PC-3 (cell line): ENCODE measurements around the gene MAN2C1. TPM values are rescaled to one million over a fixed set of nuclear protein-coding genes. Genes with fewer than 3 reads are reported as not detected.
"Not testable (repeated sequence)": the region's sequence is repeated elsewhere in the genome, so short reads cannot be mapped to it uniquely, and the experiment has no call there.

ENCODE experiments used
- ATAC-seq: fragments of 200-7000 bp; cut with Tn5 transposase; 2 replicates; pipeline ENCODE4 v1.9.1; 2020; ENCODE audit warnings: mild to moderate bottlenecking, moderate library complexity
- BruUV-seq: library from RNA; stranded (reverse); fragments of 400-500 nt; replicated peaks from 2 replicates; lab custom pipeline; 2021; lab: Mats Ljungman, UMichigan
- CTCF ChIA-PET: fragments of 300-600 bp; sonication (Branson Sonifier 250); formaldehyde crosslinking; loops from one replicate; lab custom pipeline; 2022; ENCODE audit warnings: antibody characterized with exemption; lab: Charles Lee
- POLR2A ChIA-PET: fragments of 300-600 bp; sonication (Branson Sonifier 250); formaldehyde crosslinking; loops from one replicate; lab custom pipeline; 2022; ENCODE audit warnings: antibody characterized with exemption; ENCODE audit not compliant: unreplicated experiment; lab: Charles Lee
- DNase-seq: peaks from one replicate; pipeline ENCODE4 v3.0.0-alpha.2; 2015
- H2AFZ ChIP-seq: fragments of 300-600 bp; sonication (generic); 2 replicates; pipeline ENCODE4 v1.6.0; 2016; ENCODE audit warnings: antibody characterized with exemption, low read length
- H3F3A ChIP-seq: fragments of 300-600 bp; sonication (generic); one replicate; pipeline ENCODE4 v1.6.0; 2017; ENCODE audit warnings: antibody characterized with exemption, low read length, control low read depth, mild to moderate bottlenecking; ENCODE audit not compliant: unreplicated experiment
- H3K27ac ChIP-seq: fragments of 300-600 bp; sonication (generic); 2 replicates; pipeline ENCODE4 v1.5.1; 2016; ENCODE audit warnings: mild to moderate bottlenecking, low read length
- H3K27me3 ChIP-seq: fragments of 300-600 bp; sonication (generic); 2 replicates; pipeline ENCODE4 v1.6.1; 2016; ENCODE audit warnings: low read length, mixed read lengths
- H3K36me3 ChIP-seq: fragments of 300-600 bp; sonication (generic); 2 replicates; pipeline ENCODE4 v1.6.1; 2016; ENCODE audit warnings: low read depth, mixed run types, low read length, mixed read lengths
- H3K4me1 ChIP-seq: fragments of 300-600 bp; sonication (generic); 2 replicates; pipeline ENCODE4 v1.5.1; 2016; ENCODE audit warnings: low read length; ENCODE audit not compliant: insufficient read depth
- H3K4me2 ChIP-seq: fragments of 300-600 bp; sonication (generic); 2 replicates; pipeline ENCODE4 v1.6.0; 2016; ENCODE audit warnings: low read length
- H3K4me3 ChIP-seq: fragments of 300-600 bp; sonication (generic); 2 replicates; pipeline ENCODE4 v1.5.1; 2016; ENCODE audit warnings: mild to moderate bottlenecking, low read length, mixed read lengths
- H3K79me2 ChIP-seq: fragments of 300-600 bp; sonication (generic); 2 replicates; pipeline ENCODE4 v1.6.1; 2017; ENCODE audit warnings: low read length, mixed read lengths
- H3K9ac ChIP-seq: fragments of 300-600 bp; sonication (generic); 2 replicates; pipeline ENCODE4 v1.6.0; 2016; ENCODE audit warnings: mild to moderate bottlenecking, low read length
- H3K9me2 ChIP-seq: fragments of 300-600 bp; sonication (generic); replicated peaks from 2 replicates; pipeline ENCODE4 v1.6.1; 2016; ENCODE audit warnings: mixed run types, low read length, mixed read lengths
- H3K9me3 ChIP-seq: fragments of 300-600 bp; sonication (generic); 2 replicates; pipeline ENCODE4 v1.6.1; 2016; ENCODE audit warnings: low read length, mixed read lengths
- H4K20me1 ChIP-seq: fragments of 300-600 bp; sonication (generic); 2 replicates; pipeline ENCODE4 v1.6.1; 2016; ENCODE audit warnings: low read length, mixed read lengths
- CTCF ChIP-seq: fragments of 300-600 bp; sonication (generic); conservative IDR thresholded peaks from 2 replicates; pipeline ENCODE4 v1.5.1; 2017; ENCODE audit warnings: antibody characterized with exemption, low read depth, mild to moderate bottlenecking, low read length
- EZH2 ChIP-seq: fragments of 300-600 bp; sonication (generic); IDR thresholded peaks from one replicate; pipeline ENCODE4 v1.6.1; 2017; ENCODE audit warnings: antibody characterized with exemption, mild to moderate bottlenecking, low read length; ENCODE audit not compliant: unreplicated experiment
- EZH2phosphoT487 ChIP-seq: fragments of 300-600 bp; sonication (generic); IDR thresholded peaks from 2 replicates; pipeline ENCODE4 v1.6.1; 2018; ENCODE audit warnings: mild to moderate bottlenecking, antibody characterized with exemption, low read length, borderline replicate concordance
- intact Hi-C: fragments of 100-400 bp; cut with micrococcal nuclease; formaldehyde crosslinking; loops from 2 replicates; pipeline ENCODE4 v1.9.0; 2023
- total RNA-seq: library from RNA; depleted of rRNA; stranded (reverse); fragments of >200 nt; gene quantifications from 2 replicates; pipeline ENCODE4 v1.2.3, GENCODE V29; 2014

Gene MAN2C1
- total RNA-seq, 1 experiment from 2014 or later, result 126 TPM

- Histone ChIP-seq H3K27me3 (no peaks in the 10 kb centered on the region), H3K4me1 (no peaks in the 10 kb centered on the region), H3K4me3 (no peak overlapping the region), H3K4me2 (no peak overlapping the region), H3K9me3 (no peaks in the 10 kb centered on the region), H3K9ac (no peak overlapping the region), H2AFZ (no peak overlapping the region), H3K79me2 (no peaks in the 10 kb centered on the region), H3F3A (no peaks in the 10 kb centered on the region), H4K20me1 (no peaks in the 10 kb centered on the region), H3K36me3 (no peaks in the 10 kb centered on the region), H3K27ac (no peak overlapping the region), H3K9me2 (no peaks in the 10 kb centered on the region)
- ATAC-seq (no peak), DNase-seq (no peak)
- ChIA-PET POLR2A (no interaction called here), CTCF (no interaction called here)
- no peak for TF ChIP-seq EZH2
- no peak for TF ChIP-seq EZH2phosphoT487
- TF ChIP-seq CTCF, result 0 out of 2 replicates have a peak, but pooled peaks have one; percentile 8
- no TSS peak for BruUV-seq
- intact Hi-C loops, result no loop called here
These were observed 41.4 kb downstream of the MAN2C1 start for GRCh38 chr15:75327005-75327404.

- intact Hi-C loops, result no loop called here
- Histone ChIP-seq H3K9me2 (no peaks in the 10 kb centered on the region), H3K4me2 (no peak overlapping the region), H3F3A (no peaks in the 10 kb centered on the region), H3K9me3 (no peaks in the 10 kb centered on the region), H3K27ac (no peak overlapping the region), H4K20me1 (no peaks in the 10 kb centered on the region), H3K4me3 (no peak overlapping the region), H3K36me3 (no peaks in the 10 kb centered on the region), H3K79me2 (no peaks in the 10 kb centered on the region), H2AFZ (no peak overlapping the region), H3K4me1 (no peaks in the 10 kb centered on the region), H3K27me3 (no peaks in the 10 kb centered on the region), H3K9ac (no peak overlapping the region)
- BruUV-seq, result no TSS peak
- POLR2A ChIA-PET, result no interaction called here
- TF ChIP-seq CTCF, result no peak
- TF ChIP-seq EZH2phosphoT487, result no peak
- no peak for ATAC-seq
- CTCF ChIA-PET, result no interaction called here
- no peak for DNase-seq
These were observed 42.5 kb downstream of the MAN2C1 start for GRCh38 chr15:75325922-75326321.

GRCh38 chr15:75321711-75322110, 46.7 kb downstream of the MAN2C1 start:
- no peaks in the 10 kb centered on the region for H3K27me3 ChIP-seq
- H3K27ac ChIP-seq, result no peak overlapping the region
- no peak for TF ChIP-seq EZH2phosphoT487
- no peak for TF ChIP-seq EZH2
- no peak for TF ChIP-seq CTCF
- POLR2A ChIA-PET, result no interaction called here
- no peak for ATAC-seq
- no peaks in the 10 kb centered on the region for H3K9me2 ChIP-seq
- no peaks in the 10 kb centered on the region for H3K79me2 ChIP-seq
- no peak overlapping the region for H2AFZ ChIP-seq
- H3K36me3 ChIP-seq, result no peaks in the 10 kb centered on the region
- no peak overlapping the region for H3K9ac ChIP-seq
- DNase-seq, result no peak
- no peaks in the 10 kb centered on the region for H3K9me3 ChIP-seq
- no TSS peak for BruUV-seq
- CTCF ChIA-PET, result no interaction called here
- no peaks in the 10 kb centered on the region for H3K4me1 ChIP-seq
- H4K20me1 ChIP-seq, result no peaks in the 10 kb centered on the region
- no peaks in the 10 kb centered on the region for H3F3A ChIP-seq
- no peak overlapping the region for H3K4me2 ChIP-seq
- intact Hi-C loops, result no loop called here
- no peak overlapping the region for H3K4me3 ChIP-seq

GRCh38 chr15:75319231-75319897, 49.0 kb downstream of the MAN2C1 start:
- H3K9ac ChIP-seq, H3K9me3 ChIP-seq, H3K4me2 ChIP-seq, H3K27me3 ChIP-seq, H4K20me1 ChIP-seq, POLR2A ChIA-PET, H3K9me2 ChIP-seq, BruUV-seq, H3K4me3 ChIP-seq, H3K36me3 ChIP-seq, CTCF ChIA-PET, DNase-seq, H3K4me1 ChIP-seq, H2AFZ ChIP-seq, intact Hi-C loops, H3F3A ChIP-seq, H3K79me2 ChIP-seq, ATAC-seq, H3K27ac ChIP-seq: not testable (repeated sequence)
